Stimulated activated CD4-positive, alpha-beta T cell treated with anti-CD3 and anti-CD28 coated beads, TNF-alpha, amount 100 ng/mL, for 48 hours (primary cell): ENCODE data around the gene G6PC2.
"Not testable (repeated sequence)": the region's sequence is repeated elsewhere in the genome, so short reads cannot be mapped to it uniquely, and the experiment has no call there.

Experiments
- DNase-seq, 3 donors: peaks; one replicate each; pipeline ENCODE4 v3.0.0-alpha.2; 2020; ENCODE audit warnings: low read depth in 3 of 3

The G6PC2 gene

GRCh38 chr2:168907940-168908662 lies 7.0 kb downstream of the G6PC2 start:
- no peak for DNase-seq

- no peak for DNase-seq
Measured at GRCh38 chr2:168910330-168910729, 9.2 kb downstream of the G6PC2 start.

- no peak for DNase-seq
Measured at GRCh38 chr2:168912466-168912865, 11.4 kb downstream of the G6PC2 start.

- no peak for DNase-seq
Measured at GRCh38 chr2:168912901-168913369, 11.8 kb downstream of the G6PC2 start.

GRCh38 chr2:168913495-168913894 lies 12.4 kb downstream of the G6PC2 start:
- no peak for DNase-seq

- no peak for DNase-seq
Measured at GRCh38 chr2:168915441-168916330, 14.6 kb downstream of the G6PC2 start.

GRCh38 chr2:168916331-168916675 lies 15.2 kb downstream of the G6PC2 start:
- DNase-seq: no peak

- no peak for DNase-seq
Measured at GRCh38 chr2:168920504-168921157, 19.5 kb downstream of the G6PC2 start.

GRCh38 chr2:168926621-168927386 lies 25.7 kb downstream of the G6PC2 start:
- no peak for DNase-seq

GRCh38 chr2:168928113-168928831 lies 27.2 kb downstream of the G6PC2 start:
- DNase-seq: no peak

GRCh38 chr2:168929031-168929430 lies 27.9 kb downstream of the G6PC2 start:
- DNase-seq: no peak

- no peak for DNase-seq
Measured at GRCh38 chr2:168930242-168930641, 29.2 kb downstream of the G6PC2 start.

- DNase-seq: not testable (repeated sequence)
Measured at GRCh38 chr2:168932174-168932573, 31.1 kb downstream of the G6PC2 start.

GRCh38 chr2:168934826-168935225 lies 33.7 kb downstream of the G6PC2 start:
- DNase-seq: no peak

- DNase-seq: no peak
Measured at GRCh38 chr2:168935810-168936581, 34.9 kb downstream of the G6PC2 start.

GRCh38 chr2:168939061-168939460 lies 38.0 kb downstream of the G6PC2 start:
- no peak for DNase-seq

GRCh38 chr2:168939918-168940317 lies 38.8 kb downstream of the G6PC2 start:
- no peak for DNase-seq

GRCh38 chr2:168941297-168941696 lies 40.2 kb downstream of the G6PC2 start:
- DNase-seq: no peak

GRCh38 chr2:168944065-168944464 lies 43.0 kb downstream of the G6PC2 start:
- no peak for DNase-seq

GRCh38 chr2:168945508-168945907 lies 44.4 kb downstream of the G6PC2 start:
- DNase-seq: no peak
